Placental epithelial cell (primary cell): ENCODE data around the gene RFLNA. TPM values are rescaled to one million over a fixed set of nuclear protein-coding genes. Genes with fewer than 3 reads are reported as not detected.

Experiments
- small RNA-seq: library from RNA; depleted of rRNA; stranded (forward); fragments of <200 nt; gene quantifications from one replicate; pipeline ENCODE3, GENCODE V24; 2012
- total RNA-seq: library from RNA; depleted of rRNA; stranded (reverse); fragments of >200 nt; gene quantifications from 2 replicates; pipeline ENCODE4 v1.2.3, GENCODE V29; 2012

Gene RFLNA, protein sequence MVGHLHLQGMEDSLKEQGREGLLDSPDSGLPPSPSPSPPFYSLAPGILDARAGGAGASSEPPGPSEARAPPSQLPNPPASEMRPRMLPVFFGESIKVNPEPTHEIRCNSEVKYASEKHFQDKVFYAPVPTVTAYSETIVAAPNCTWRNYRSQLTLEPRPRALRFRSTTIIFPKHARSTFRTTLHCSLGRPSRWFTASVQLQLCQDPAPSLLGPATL
- 3.8 and 4.3 TPM in 2 replicates for total RNA-seq

DNA sequence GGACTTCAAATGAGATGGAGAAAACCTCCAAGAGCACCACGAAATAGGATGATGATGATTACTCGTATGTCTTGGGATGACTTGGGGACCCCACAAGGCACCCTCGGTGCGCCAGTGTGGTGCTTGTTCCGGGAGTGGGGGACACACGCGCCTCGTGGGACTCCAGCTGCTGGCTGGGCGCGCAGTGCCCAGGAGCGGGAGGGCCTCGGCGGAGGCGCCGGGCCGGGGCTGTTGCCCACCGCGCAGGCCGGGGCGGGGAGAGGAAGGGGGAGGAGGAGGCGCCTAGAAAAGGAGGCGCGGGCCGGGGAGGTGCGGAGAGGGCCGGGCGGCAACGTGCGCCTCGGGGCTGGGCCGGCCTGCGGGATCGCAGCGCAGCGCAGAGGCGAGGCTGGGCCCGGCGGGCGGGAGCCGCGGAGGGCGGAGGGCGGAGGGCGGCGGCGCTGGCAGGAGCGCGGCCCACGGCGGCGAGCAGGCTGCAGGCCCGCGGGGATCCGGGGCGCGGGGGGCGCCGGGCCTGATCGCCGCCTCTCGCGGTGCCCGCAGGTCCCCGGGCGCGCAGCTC, at the start of gene RFLNA:
Gene RFLNA, plus strand, starts transcription at position 314 of the 562 bp plus-strand sequence. CDS start 337 bp downstream, outside the sequence.

Small RNA genes within 50 kb of the gene (small RNA-seq; reads per million reads assigned to genes)
- gene MIR6880: 0.12 reads per million
